Measurements from ENCODE around the gene CCDC69. TPM values are rescaled to one million over a fixed set of nuclear protein-coding genes. Genes with fewer than 3 reads are reported as not detected.
A peak's percentile ranks its signal among the peaks of the same experiment; 100 is the strongest.
"Not testable (repeated sequence)": the region's sequence is repeated elsewhere in the genome, so short reads cannot be mapped to it uniquely, and the experiment has no call there.

Gene CCDC69
- polyA plus RNA-seq, 1 donor from 2014 or later, result 75.5 TPM

- Mint-ChIP-seq H3K27ac (no peak overlapping the region), H3K27me3 (no peaks in the 10 kb centered on the region), H3K4me1 (peaks cover 8 to 21% (median 16%) of the 10 kb centered on the region in 3 donors), H3K36me3 (peaks cover 15% of the 10 kb centered on the region), H3K9me3 (no peaks in the 10 kb centered on the region), H3K4me3 (no peak overlapping the region)
Observed at GRCh38 chr5:151183456-151184245, 40.2 kb downstream of the CCDC69 start.

GRCh38 chr5:151182976-151183375 is 40.9 kb downstream of the CCDC69 start:
- Mint-ChIP-seq H3K27ac (no peak overlapping the region), H3K4me3 (no peak overlapping the region), H3K4me1 (peaks cover 12 to 27% (median 20%) of the 10 kb centered on the region in 3 donors), H3K27me3 (no peaks in the 10 kb centered on the region), H3K9me3 (no peaks in the 10 kb centered on the region), H3K36me3 (peaks cover 14% of the 10 kb centered on the region)

GRCh38 chr5:151182524-151182900 is 41.4 kb downstream of the CCDC69 start:
- Mint-ChIP-seq H3K27ac (peak overlapping the region in 1 of 3 donors; percentile 87), H3K4me1 (peaks cover 12 to 32% (median 20%) of the 10 kb centered on the region in 3 donors), H3K27me3 (no peaks in the 10 kb centered on the region), H3K9me3 (no peaks in the 10 kb centered on the region), H3K36me3 (peaks cover 12% of the 10 kb centered on the region), H3K4me3 (no peak overlapping the region)

- H3K36me3 Mint-ChIP-seq, result peaks cover 12% of the 10 kb centered on the region
- H3K4me3 Mint-ChIP-seq, result no peak overlapping the region
- H3K9me3 Mint-ChIP-seq, result no peaks in the 10 kb centered on the region
- H3K27ac Mint-ChIP-seq, result peak overlapping the region; percentile 2 to 87 (median 33)
- H3K4me1 Mint-ChIP-seq, result peaks cover 12 to 31% (median 20%) of the 10 kb centered on the region in 3 donors
- no peaks in the 10 kb centered on the region for H3K27me3 Mint-ChIP-seq
Observed at GRCh38 chr5:151181818-151182523, 41.9 kb downstream of the CCDC69 start.

GRCh38 chr5:151180291-151180690 is 43.6 kb downstream of the CCDC69 start:
- no peaks in the 10 kb centered on the region for H3K9me3 Mint-ChIP-seq
- no peaks in the 10 kb centered on the region for H3K27me3 Mint-ChIP-seq
- H3K27ac Mint-ChIP-seq, result peak overlapping the region in 1 of 3 donors; percentile 57
- H3K4me3 Mint-ChIP-seq, result no peak overlapping the region
- H3K4me1 Mint-ChIP-seq, result peaks cover 12 to 29% (median 20%) of the 10 kb centered on the region in 3 donors
- H3K36me3 Mint-ChIP-seq, result peaks cover 6% of the 10 kb centered on the region

- Mint-ChIP-seq H3K4me3 (no peak overlapping the region), H3K36me3 (peaks cover 7% of the 10 kb centered on the region), H3K27me3 (no peaks in the 10 kb centered on the region), H3K27ac (peak overlapping the region in 1 of 3 donors; percentile 83), H3K4me1 (peaks cover 12 to 29% (median 20%) of the 10 kb centered on the region in 3 donors), H3K9me3 (no peaks in the 10 kb centered on the region)
Observed at GRCh38 chr5:151179489-151179840, 44.4 kb downstream of the CCDC69 start.

- Mint-ChIP-seq H3K27me3 (no peaks in the 10 kb centered on the region), H3K4me3 (no peak overlapping the region), H3K36me3 (peaks cover 7% of the 10 kb centered on the region), H3K27ac (peak overlapping the region; percentile 5 to 83 (median 35)), H3K9me3 (no peaks in the 10 kb centered on the region), H3K4me1 (peaks cover 12 to 29% (median 20%) of the 10 kb centered on the region in 3 donors)
Observed at GRCh38 chr5:151178777-151179488, 45.0 kb downstream of the CCDC69 start.

- Mint-ChIP-seq H3K27ac (peak overlapping the region in 1 of 3 donors; percentile 5), H3K27me3 (no peaks in the 10 kb centered on the region), H3K4me1 (peaks cover 12 to 29% (median 20%) of the 10 kb centered on the region in 3 donors), H3K4me3 (no peak overlapping the region), H3K36me3 (peaks cover 7% of the 10 kb centered on the region), H3K9me3 (no peaks in the 10 kb centered on the region)
Observed at GRCh38 chr5:151178372-151178771, 45.5 kb downstream of the CCDC69 start.

GRCh38 chr5:151176268-151176667 is 47.6 kb downstream of the CCDC69 start:
- not testable (repeated sequence) for H3K9me3 Mint-ChIP-seq, H3K36me3 Mint-ChIP-seq, H3K27me3 Mint-ChIP-seq, H3K27ac Mint-ChIP-seq, H3K4me3 Mint-ChIP-seq
- peaks cover 15 to 28% (median 24%) of the 10 kb centered on the region in 3 donors for H3K4me1 Mint-ChIP-seq

GRCh38 chr5:151174612-151175101 is 49.2 kb downstream of the CCDC69 start:
- H3K27ac Mint-ChIP-seq, result no peak overlapping the region
- peaks cover 3% of the 10 kb centered on the region for H3K36me3 Mint-ChIP-seq
- no peaks in the 10 kb centered on the region for H3K27me3 Mint-ChIP-seq
- H3K4me3 Mint-ChIP-seq, result no peak overlapping the region
- H3K4me1 Mint-ChIP-seq, result peaks cover 22 to 29% (median 28%) of the 10 kb centered on the region in 3 donors
- H3K9me3 Mint-ChIP-seq, result no peaks in the 10 kb centered on the region

GRCh38 chr5:151173711-151174611 is 49.9 kb downstream of the CCDC69 start:
- peaks cover 17 to 29% (median 24%) of the 10 kb centered on the region in 3 donors for H3K4me1 Mint-ChIP-seq

GRCh38 chr5:151171529-151171928 is 52.4 kb downstream of the CCDC69 start:
- Mint-ChIP-seq H3K27ac (peak overlapping the region in 2 of 3 donors; percentile 5 to 39), H3K4me1 (peaks cover 10 to 22% (median 10%) of the 10 kb centered on the region in 3 donors), H3K4me3 (peak overlapping the region in 1 of 4 donors; percentile 60), H3K27me3 (no peaks in the 10 kb centered on the region), H3K9me3 (no peaks in the 10 kb centered on the region), H3K36me3 (peaks cover 3% of the 10 kb centered on the region)

More at GRCh38 chr5:151173711-151174611, 49.9 kb downstream of the CCDC69 start:
- Mint-ChIP-seq H3K4me3 (no peak overlapping the region), H3K9me3 (no peaks in the 10 kb centered on the region), H3K27me3 (no peaks in the 10 kb centered on the region), H3K27ac (peak overlapping the region in 1 of 3 donors; percentile 47), H3K36me3 (peaks cover 3% of the 10 kb centered on the region)

GRCh38 chr5:151168602-151169344 is 55.1 kb downstream of the CCDC69 start:
- Mint-ChIP-seq H3K27me3 (no peaks in the 10 kb centered on the region), H3K4me3 (peak overlapping the region in 1 of 4 donors; percentile 78), H3K9me3 (no peaks in the 10 kb centered on the region), H3K36me3 (no peaks in the 10 kb centered on the region), H3K27ac (peak overlapping the region in 1 of 3 donors; percentile 59), H3K4me1 (peaks cover 17 to 29% (median 19%) of the 10 kb centered on the region in 3 donors)
